Endothelial cell (in vitro differentiated cells): ENCODE data around the gene RAD51B. TPM values are rescaled to one million over a fixed set of nuclear protein-coding genes. Genes with fewer than 3 reads are reported as not detected.

Source experiments
- DNase-seq: peaks from one replicate; pipeline ENCODE4 v3.0.0; 2021; ENCODE audit warnings: low spot score
- H3K27ac Mint-ChIP-seq: one replicate; pipeline ENCODE4 v1.8.0; 2021; ENCODE audit warnings: mixed read lengths, inconsistent platforms; ENCODE audit not compliant: unreplicated experiment
- H3K27me3 Mint-ChIP-seq: one replicate; pipeline ENCODE4 v1.8.0; 2021; ENCODE audit warnings: mild to moderate bottlenecking, moderate library complexity, mixed read lengths, inconsistent platforms; ENCODE audit not compliant: unreplicated experiment
- H3K36me3 Mint-ChIP-seq: one replicate; pipeline ENCODE4 v1.8.0; 2021; ENCODE audit warnings: mild to moderate bottlenecking, low read depth, mixed read lengths, inconsistent platforms; ENCODE audit not compliant: unreplicated experiment
- H3K4me1 Mint-ChIP-seq: one replicate; pipeline ENCODE4 v1.8.0; 2021; ENCODE audit warnings: mild to moderate bottlenecking, mixed read lengths, inconsistent platforms; ENCODE audit not compliant: unreplicated experiment
- H3K4me3 Mint-ChIP-seq: one replicate; pipeline ENCODE4 v1.8.0; 2021; ENCODE audit warnings: mild to moderate bottlenecking, mixed read lengths, inconsistent platforms; ENCODE audit not compliant: unreplicated experiment
- H3K9me3 Mint-ChIP-seq: one replicate; pipeline ENCODE4 v1.8.0; 2021; ENCODE audit warnings: mixed read lengths, inconsistent platforms; ENCODE audit not compliant: unreplicated experiment
- CTCF ChIP-seq: fragments of 200-600 bp; sonication (generic); IDR thresholded peaks from one replicate; pipeline ENCODE4 v1.5.0; 2021; ENCODE audit warnings: antibody characterized with exemption; ENCODE audit not compliant: unreplicated experiment
- total RNA-seq: library from RNA; stranded (reverse); fragmentation: NEBNext Ultra II Directional; extraction: Animal tissue kit (Norgen Biotek cat#: 25700); gene quantifications from one replicate; pipeline ENCODE4 v1.2.1, GENCODE V29; 2021; ENCODE audit not compliant: unreplicated experiment

RAD51B gene
- total RNA-seq, 1 donor from 2014 or later = 23.5 TPM

GRCh38 chr14:68081489-68081888, 261.9 kb downstream of the RAD51B start:
- DNase-seq = no peak
- H3K36me3 Mint-ChIP-seq = no peaks in the 10 kb centered on the region
- H3K27me3 Mint-ChIP-seq = no peaks in the 10 kb centered on the region
- H3K4me3 Mint-ChIP-seq = no peak overlapping the region
- no peaks in the 10 kb centered on the region for H3K9me3 Mint-ChIP-seq
- TF ChIP-seq CTCF = no peak
- H3K27ac Mint-ChIP-seq = no peak overlapping the region
- peaks cover 22% of the 10 kb centered on the region for H3K4me1 Mint-ChIP-seq

- no peak for DNase-seq
- Mint-ChIP-seq H3K4me3 (no peak overlapping the region), H3K27me3 (no peaks in the 10 kb centered on the region), H3K36me3 (no peaks in the 10 kb centered on the region), H3K4me1 (peaks cover 22% of the 10 kb centered on the region), H3K9me3 (no peaks in the 10 kb centered on the region), H3K27ac (no peak overlapping the region)
- no peak for TF ChIP-seq CTCF
Observed at GRCh38 chr14:68082698-68083291, 263.2 kb downstream of the RAD51B start.

GRCh38 chr14:68084256-68084655, 264.7 kb downstream of the RAD51B start:
- peaks cover 32% of the 10 kb centered on the region for H3K4me1 Mint-ChIP-seq
- no peaks in the 10 kb centered on the region for H3K9me3 Mint-ChIP-seq
- no peaks in the 10 kb centered on the region for H3K27me3 Mint-ChIP-seq
- H3K4me3 Mint-ChIP-seq = no peak overlapping the region
- no peak for TF ChIP-seq CTCF
- no peaks in the 10 kb centered on the region for H3K36me3 Mint-ChIP-seq
- no peak for DNase-seq
- H3K27ac Mint-ChIP-seq = peak overlapping the region; percentile 24

GRCh38 chr14:68085742-68086141, 266.2 kb downstream of the RAD51B start:
- Mint-ChIP-seq H3K9me3 (no peaks in the 10 kb centered on the region), H3K4me3 (no peak overlapping the region), H3K36me3 (no peaks in the 10 kb centered on the region), H3K4me1 (peaks cover 20% of the 10 kb centered on the region), H3K27me3 (no peaks in the 10 kb centered on the region), H3K27ac (no peak overlapping the region)
- TF ChIP-seq CTCF = no peak
- no peak for DNase-seq

- Mint-ChIP-seq H3K4me1 (peaks cover 19% of the 10 kb centered on the region), H3K27me3 (no peaks in the 10 kb centered on the region), H3K4me3 (no peak overlapping the region), H3K27ac (no peak overlapping the region), H3K36me3 (no peaks in the 10 kb centered on the region), H3K9me3 (no peaks in the 10 kb centered on the region)
- TF ChIP-seq CTCF = no peak
- DNase-seq = no peak
Observed at GRCh38 chr14:68088451-68088854, 268.9 kb downstream of the RAD51B start.
